Transverse colon (tissue), 4 donors: ENCODE results near the gene C11orf21.

Experiments
- EP300 ChIP-seq: sonication (generic); formaldehyde crosslinking; IDR thresholded peaks from one replicate; pipeline ENCODE4 v1.6.1; 2017; ENCODE audit warnings: antibody characterized with exemption, low read depth
- POLR2A ChIP-seq: fragments of 450-650 bp; IDR thresholded peaks from one replicate; pipeline ENCODE4 v1.6.1; 2016; ENCODE audit warnings: antibody characterized with exemption, mild to moderate bottlenecking, moderate library complexity
- POLR2AphosphoS5 ChIP-seq, 3 donors: sonication (generic); formaldehyde crosslinking; IDR thresholded peaks; one replicate each; pipeline ENCODE4 v1.6.1; 2016; ENCODE audit warnings: antibody characterized with exemption in 3 of 3
- TF ChIP-seq, protein P1 (sequence below), 5 experiments: fragments of 200-600 bp in 3 of 5; fragments of 450-650 bp in 2 of 5; sonication (generic) in 3 of 5; IDR thresholded peaks; 1 replicate in 2 of 5; 2 replicates in 3 of 5; pipeline ENCODE4 v1.5.1; 2016 to 2017; ENCODE audit warnings: antibody characterized with exemption in 5 of 5, inconsistent platforms in 3 of 5, mild to moderate bottlenecking in 2 of 5, moderate library complexity in 1 of 5

DNA sequence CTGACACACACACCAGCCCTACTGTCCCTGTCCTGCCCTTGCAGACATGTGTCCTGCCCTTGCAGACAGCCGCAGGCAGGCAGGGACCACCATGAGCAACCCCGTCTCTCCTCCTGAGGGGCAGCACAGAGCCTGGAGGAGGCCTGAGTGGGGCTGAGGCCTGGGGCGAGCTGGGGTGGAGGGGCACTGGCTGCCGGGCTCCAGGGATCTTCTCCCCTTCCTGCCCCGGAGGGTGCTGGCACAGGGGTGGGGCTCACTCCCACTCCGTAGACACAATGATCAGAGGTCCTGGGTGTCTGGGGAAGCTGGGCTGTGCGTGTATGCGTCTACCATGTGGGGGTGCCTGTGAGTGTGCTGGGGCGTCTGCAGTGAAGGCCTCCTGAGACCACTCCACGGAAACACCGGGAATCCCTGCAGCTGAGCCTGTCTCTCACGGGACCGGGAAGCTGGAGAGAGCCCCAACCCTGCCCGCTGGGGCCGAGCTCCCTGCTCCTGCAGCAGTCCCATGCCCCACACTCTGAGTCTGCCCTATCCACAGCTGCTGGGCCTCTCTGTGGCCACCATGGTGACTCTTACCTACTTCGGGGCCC lies 683 bp upstream of the C11orf21 start:
- TF ChIP-seq, protein P1, sequence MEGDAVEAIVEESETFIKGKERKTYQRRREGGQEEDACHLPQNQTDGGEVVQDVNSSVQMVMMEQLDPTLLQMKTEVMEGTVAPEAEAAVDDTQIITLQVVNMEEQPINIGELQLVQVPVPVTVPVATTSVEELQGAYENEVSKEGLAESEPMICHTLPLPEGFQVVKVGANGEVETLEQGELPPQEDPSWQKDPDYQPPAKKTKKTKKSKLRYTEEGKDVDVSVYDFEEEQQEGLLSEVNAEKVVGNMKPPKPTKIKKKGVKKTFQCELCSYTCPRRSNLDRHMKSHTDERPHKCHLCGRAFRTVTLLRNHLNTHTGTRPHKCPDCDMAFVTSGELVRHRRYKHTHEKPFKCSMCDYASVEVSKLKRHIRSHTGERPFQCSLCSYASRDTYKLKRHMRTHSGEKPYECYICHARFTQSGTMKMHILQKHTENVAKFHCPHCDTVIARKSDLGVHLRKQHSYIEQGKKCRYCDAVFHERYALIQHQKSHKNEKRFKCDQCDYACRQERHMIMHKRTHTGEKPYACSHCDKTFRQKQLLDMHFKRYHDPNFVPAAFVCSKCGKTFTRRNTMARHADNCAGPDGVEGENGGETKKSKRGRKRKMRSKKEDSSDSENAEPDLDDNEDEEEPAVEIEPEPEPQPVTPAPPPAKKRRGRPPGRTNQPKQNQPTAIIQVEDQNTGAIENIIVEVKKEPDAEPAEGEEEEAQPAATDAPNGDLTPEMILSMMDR (IDR thresholded peaks at IDR 0.05) = no peak
- TF ChIP-seq POLR2AphosphoS5 (IDR thresholded peaks at IDR 0.05) (no peak), EP300 (no peak), POLR2A (no peak)
